SK-N-SH (cell line): ENCODE data around the gene ARL4A. TPM values are rescaled to one million over a fixed set of nuclear protein-coding genes. Genes with fewer than 3 reads are reported as not detected.

Experiments used
- CTCF ChIA-PET: fragments of 300-600, 350-600 bp; formaldehyde crosslinking; extraction: SDS; loops from one replicate; lab custom pipeline; 2021; lab: Yijun Ruan, JAX
- POLR2A ChIA-PET: fragments of 350-600 bp; sonication (Branson Sonifier 250); formaldehyde crosslinking; extraction: SDS; loops from one replicate; lab custom pipeline; 2020; ENCODE audit warnings: antibody characterized with exemption, inconsistent platforms; lab: Yijun Ruan, JAX
- DNase-seq: peaks from one replicate; pipeline ENCODE4 v3.0.0; 2012
- H2AFZ ChIP-seq: fragments of 200-600 bp; sonication (generic); 2 replicates; pipeline ENCODE4 v1.8.1; 2016; ENCODE audit warnings: antibody characterized with exemption, mild to moderate bottlenecking, low read depth
- H3F3A ChIP-seq: fragments of 200-600 bp; sonication (generic); replicated peaks from 2 replicates; pipeline ENCODE3; 2016; ENCODE audit warnings: antibody characterized with exemption, mild to moderate bottlenecking; ENCODE audit not compliant: insufficient read depth
- H3K27ac ChIP-seq, 2 experiments: fragments of 200-500 bp in 1 of 2; fragments of 200-600 bp in 1 of 2; sonication (Bioruptor generic) in 1 of 2; sonication (generic), shearing (Covaris generic) in 1 of 2; 2 replicates each; pipeline versions ENCODE4 v1.5.1 to v1.6.1; 2014 to 2016; ENCODE audit warnings: low read depth in 2 of 2, inconsistent platforms in 1 of 2, low read length in 1 of 2, mild to moderate bottlenecking in 1 of 2, mixed read lengths in 1 of 2
- H3K27me3 ChIP-seq: fragments of 200-600 bp; sonication (generic), shearing (Covaris generic); 2 replicates; pipeline ENCODE4 v1.6.1; 2016; ENCODE audit warnings: mixed run types; ENCODE audit not compliant: insufficient read depth
- H3K36me3 ChIP-seq, 2 experiments: fragments of 200-500 bp in 1 of 2; fragments of 200-600 bp in 1 of 2; sonication (Bioruptor generic) in 1 of 2; sonication (generic) in 1 of 2; replicated peaks in 1 of 2; 2 replicates each; pipeline versions ENCODE3 to v1.5.1; 2014 to 2016; ENCODE audit warnings: low read length in 1 of 2, mild to moderate bottlenecking in 1 of 2; ENCODE audit not compliant: insufficient read depth in 2 of 2, control insufficient read depth in 1 of 2
- H3K4me1 ChIP-seq, 2 experiments: fragments of 200-500 bp in 1 of 2; fragments of 200-600 bp in 1 of 2; sonication (Bioruptor generic) in 1 of 2; sonication (generic), shearing (Covaris generic) in 1 of 2; 2 replicates each; pipeline versions ENCODE4 v1.5.1 to v1.6.1; 2014 to 2016; ENCODE audit warnings: low read depth in 1 of 2, low read length in 1 of 2, mixed run types in 1 of 2; ENCODE audit not compliant: insufficient read depth in 2 of 2, control insufficient read depth in 1 of 2
- H3K4me2 ChIP-seq: fragments of 200-600 bp; sonication (generic), shearing (Covaris generic); 2 replicates; pipeline ENCODE4 v1.6.1; 2017; ENCODE audit warnings: mixed run types
- H3K4me3 ChIP-seq, 2 experiments: fragments of 200-500 bp in 1 of 2; fragments of 200-600 bp in 1 of 2; sonication (Bioruptor generic) in 1 of 2; sonication (generic), shearing (Covaris generic) in 1 of 2; 2 replicates each; pipeline versions ENCODE4 v1.5.1 to v1.8.1; 2014 to 2016; ENCODE audit warnings: low read depth in 2 of 2, inconsistent platforms in 1 of 2, low read length in 1 of 2, mild to moderate bottlenecking in 1 of 2, mixed read lengths in 1 of 2, moderate library complexity in 1 of 2
- H3K79me2 ChIP-seq: fragments of 200-600 bp; sonication (generic); 2 replicates; pipeline ENCODE4 v1.8.1; 2017; ENCODE audit warnings: mild to moderate bottlenecking; ENCODE audit not compliant: insufficient read depth
- H3K9ac ChIP-seq: fragments of 200-600 bp; sonication (generic); 2 replicates; pipeline ENCODE4 v1.6.1; 2017; ENCODE audit warnings: mixed run types
- H3K9me2 ChIP-seq: fragments of 200-600 bp; sonication (generic); 2 replicates; pipeline ENCODE4 v1.6.1; 2017; ENCODE audit warnings: mixed run types
- H3K9me3 ChIP-seq: fragments of 200-600 bp; sonication (generic); 2 replicates; pipeline ENCODE4 v1.6.1; 2017; ENCODE audit warnings: mixed run types, mild to moderate bottlenecking, moderate library complexity
- H4K20me1 ChIP-seq: fragments of 200-600 bp; sonication (generic); 2 replicates; pipeline ENCODE4 v1.6.1; 2017; ENCODE audit warnings: mild to moderate bottlenecking, mixed run types; ENCODE audit not compliant: insufficient read depth
- EP300 ChIP-seq, 2 experiments: IDR thresholded peaks; 2 replicates each; pipeline versions ENCODE4 v1.4.0 to v1.6.1; 2012; ENCODE audit warnings: borderline replicate concordance in 1 of 2, low read depth in 1 of 2, low read length in 1 of 2
- FOSL2 ChIP-seq: IDR thresholded peaks from 2 replicates; pipeline ENCODE4 v1.4.0; 2012; ENCODE audit warnings: low read depth, mild to moderate bottlenecking, moderate library complexity, borderline replicate concordance
- FOXJ3 ChIP-seq: sonication (generic); formaldehyde crosslinking; IDR thresholded peaks from 2 replicates; pipeline ENCODE4 v1.5.1; 2020; ENCODE audit warnings: mild to moderate bottlenecking, missing genetic modification reagents
- FOXM1 ChIP-seq: IDR thresholded peaks from 2 replicates; pipeline ENCODE4 v1.4.0; 2012; ENCODE audit warnings: low read depth, mild to moderate bottlenecking
- GABPA ChIP-seq: IDR thresholded peaks from 2 replicates; pipeline ENCODE4 v1.4.0; 2012; ENCODE audit warnings: low read depth, mild to moderate bottlenecking
- MEF2A ChIP-seq: IDR thresholded peaks from 2 replicates; pipeline ENCODE4 v1.4.0; 2012; ENCODE audit warnings: low read depth, borderline replicate concordance
- NFIC ChIP-seq: IDR thresholded peaks from 2 replicates; pipeline ENCODE4 v1.4.0; 2012; ENCODE audit warnings: borderline replicate concordance
- POLR2AphosphoS5 ChIP-seq: IDR thresholded peaks from 2 replicates; pipeline ENCODE4 v1.6.1; 2012; ENCODE audit warnings: low read depth, low read length
- RCOR1 ChIP-seq: fragments of 150-350 bp; IDR thresholded peaks from 2 replicates; pipeline ENCODE4 v1.6.1; 2017; ENCODE audit warnings: antibody characterized with exemption, low read length
- RXRA ChIP-seq: IDR thresholded peaks from 2 replicates; pipeline ENCODE4 v1.4.0; 2012; ENCODE audit warnings: low read depth, mild to moderate bottlenecking, borderline replicate concordance
- SIN3A ChIP-seq: IDR thresholded peaks from 2 replicates; pipeline ENCODE4 v1.6.1; 2012; ENCODE audit warnings: low read depth, mild to moderate bottlenecking, low read length, moderate library complexity, borderline replicate concordance
- SMC3 ChIP-seq: IDR thresholded peaks from 2 replicates; pipeline ENCODE4 v1.6.1; 2012; ENCODE audit warnings: low read depth, low read length, improper control_type of control experiment
- TCF12 ChIP-seq: IDR thresholded peaks from 2 replicates; pipeline ENCODE4 v1.4.0; 2012
- USF2 ChIP-seq: fragments of 150-350 bp; IDR thresholded peaks from 2 replicates; pipeline ENCODE4 v1.6.1; 2017; ENCODE audit warnings: antibody characterized with exemption, low read length, low read depth, borderline replicate concordance
- YY1 ChIP-seq: IDR thresholded peaks from 2 replicates; pipeline ENCODE4 v1.4.0; 2012; ENCODE audit warnings: low read depth, mild to moderate bottlenecking
- WGBS: methylation state at CpG from one replicate; pipeline ENCODE4 v1.1.6; 2017; ENCODE audit warnings: low lambda C conversion rate; 5-methylcytosine and 5-hydroxymethylcytosine counted together
- polyA plus RNA-seq, 3 experiments: library from polyadenylated mRNA; depleted of rRNA; stranded (reverse); fragments of >200 nt; gene quantifications; 2 replicates each; pipeline ENCODE4 v1.2.3, GENCODE V29; 2012
- TF ChIP-seq, protein P1 (sequence below): IDR thresholded peaks from 2 replicates; pipeline ENCODE4 v1.4.0; 2012; ENCODE audit warnings: low read depth
- TF ChIP-seq, protein P2 (sequence below): IDR thresholded peaks from 2 replicates; pipeline ENCODE4 v1.4.0; 2012; ENCODE audit warnings: low read depth, borderline replicate concordance
- TF ChIP-seq, protein P3 (sequence below): fragments of 200-600 bp; sonication (generic); IDR thresholded peaks from 2 replicates; pipeline ENCODE4 v1.6.1; 2017; ENCODE audit warnings: antibody characterized with exemption, mild to moderate bottlenecking, moderate library complexity

Gene ARL4A
- polyA plus RNA-seq, 1 of the 3 experiments (the other 2 are of a cell fraction), result 5.5 TPM

GRCh38 chr7:12735923-12736322 lies 48.5 kb downstream of the ARL4A start:
- Histone ChIP-seq H3K4me3 (no peak overlapping the region), H3K27me3 (no peaks in the 10 kb centered on the region), H3K9me2 (no peaks in the 10 kb centered on the region), H2AFZ (no peak overlapping the region), H3K9ac (no peak overlapping the region), H3F3A (no peaks in the 10 kb centered on the region), H3K79me2 (no peaks in the 10 kb centered on the region), H4K20me1 (no peaks in the 10 kb centered on the region), H3K27ac (no peak overlapping the region), H3K36me3 (no peaks in the 10 kb centered on the region), H3K9me3 (no peaks in the 10 kb centered on the region), H3K4me1 (no peaks in the 10 kb centered on the region), H3K4me2 (no peak overlapping the region)
- no peak for DNase-seq
- no peak for TF ChIP-seq SIN3A
- no peak for TF ChIP-seq RCOR1
- TF ChIP-seq FOXM1, result no peak
- TF ChIP-seq TCF12, result no peak
- TF ChIP-seq GABPA, result no peak
- no peak for TF ChIP-seq RXRA
- no peak for TF ChIP-seq YY1
- no peak for TF ChIP-seq FOSL2
- TF ChIP-seq NFIC, result no peak
- TF ChIP-seq, protein P1, sequence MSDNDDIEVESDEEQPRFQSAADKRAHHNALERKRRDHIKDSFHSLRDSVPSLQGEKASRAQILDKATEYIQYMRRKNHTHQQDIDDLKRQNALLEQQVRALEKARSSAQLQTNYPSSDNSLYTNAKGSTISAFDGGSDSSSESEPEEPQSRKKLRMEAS, result no peak
- CTCF ChIA-PET, result interaction anchor here (1.0 kb wide), 1 partner anchor 11 kb away, joined by 3 read pairs; no protein-coding TSS in a partner anchor
- WGBS, result 54% methylated on average over 3 of the region's 3 CpGs
- POLR2A ChIA-PET, result no interaction called here

DNA sequence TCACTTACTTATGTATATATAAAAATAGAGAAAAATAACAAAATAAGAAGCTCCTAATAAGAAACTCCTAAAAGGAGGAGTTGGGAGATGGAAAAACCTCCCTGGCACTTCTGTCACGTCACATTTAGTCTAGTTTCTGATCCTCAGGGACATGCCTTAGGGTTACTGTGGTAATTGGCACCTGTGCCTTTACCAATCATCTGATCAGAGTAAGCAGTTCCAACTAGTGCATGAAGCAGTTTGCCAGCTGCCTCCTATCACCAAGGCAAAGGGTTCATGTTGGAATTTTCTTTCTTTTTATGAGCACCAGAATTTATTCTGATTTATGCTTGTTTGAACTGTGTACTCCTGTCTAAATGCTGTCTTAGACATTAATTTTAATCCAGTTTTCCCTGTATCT lies 49.9 kb downstream of the ARL4A start:
- Histone ChIP-seq H3K9ac (no peak overlapping the region), H4K20me1 (no peaks in the 10 kb centered on the region), H3K36me3 (no peaks in the 10 kb centered on the region), H3K27me3 (no peaks in the 10 kb centered on the region), H3K27ac (no peak overlapping the region), H3K9me3 (no peaks in the 10 kb centered on the region), H3K4me3 (no peak overlapping the region), H3K79me2 (no peaks in the 10 kb centered on the region), H3K4me2 (no peak overlapping the region), H3K4me1 (no peaks in the 10 kb centered on the region), H3K9me2 (no peaks in the 10 kb centered on the region), H2AFZ (no peak overlapping the region; the same call in 1 of the 2 replicates), H3F3A (no peaks in the 10 kb centered on the region)
- POLR2A ChIA-PET, result no interaction called here
- 64% methylated on average over 1 of the region's 1 CpG for WGBS
- no peak for TF ChIP-seq USF2
- no peak for TF ChIP-seq FOSL2
- TF ChIP-seq, protein P1, result no peak
- DNase-seq, result no peak
- CTCF ChIA-PET, result interaction anchor here (1.3 to 2.2 kb wide), 2 partner anchors 9 to 51 kb away, joined by 3 to 8 read pairs; no protein-coding TSS in a partner anchor

DNA sequence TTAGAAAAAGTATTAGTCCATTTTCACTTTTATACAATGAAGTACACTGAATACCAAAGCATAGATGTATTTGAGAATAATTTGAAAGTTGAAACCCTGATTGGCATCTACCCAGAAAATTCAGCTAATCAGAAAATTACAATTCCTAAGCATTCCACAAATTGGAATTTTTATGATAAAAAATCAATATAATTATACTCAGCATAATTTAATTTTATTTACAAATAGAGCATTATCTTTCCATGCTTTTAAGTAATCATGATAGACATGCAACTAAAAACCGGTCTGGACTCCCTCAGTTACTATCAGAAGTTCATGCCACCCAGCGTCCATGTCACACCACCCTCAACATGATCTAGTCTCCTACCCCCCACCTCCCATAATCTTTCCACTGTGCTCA lies 50.4 kb downstream of the ARL4A start:
- Histone ChIP-seq H3K36me3 (no peaks in the 10 kb centered on the region), H2AFZ (no peak overlapping the region; the same call in 1 of the 2 replicates), H3K4me1 (no peaks in the 10 kb centered on the region), H3K9ac (no peak overlapping the region), H3K79me2 (no peaks in the 10 kb centered on the region), H3K4me2 (no peak overlapping the region), H3F3A (no peaks in the 10 kb centered on the region), H3K9me3 (no peaks in the 10 kb centered on the region), H3K9me2 (no peaks in the 10 kb centered on the region), H3K27me3 (no peaks in the 10 kb centered on the region), H4K20me1 (no peaks in the 10 kb centered on the region), H3K27ac (no peak overlapping the region), H3K4me3 (no peak overlapping the region)
- 45% methylated on average over 2 of the region's 2 CpGs for WGBS
- no peak for DNase-seq
- ChIA-PET POLR2A (no interaction called here), CTCF (interaction anchor here (1.2 to 2.2 kb wide), 4 partner anchors 8 to 52 kb away, joined by 3 to 8 read pairs (median 3); no protein-coding TSS in a partner anchor)
- TF ChIP-seq RXRA (no peak), EP300 (IDR thresholded peaks at IDR 0.05; ENCODE audit: borderline replicate concordance in 1 of 2, low read depth in 1 of 2, low read length in 1 of 2) (no peak), MEF2A (no peak), SMC3 (no peak), FOXJ3 (CRISPR knock-in tag) (no peak), FOXM1 (no peak), POLR2AphosphoS5 (no peak)
- TF ChIP-seq, protein P2, sequence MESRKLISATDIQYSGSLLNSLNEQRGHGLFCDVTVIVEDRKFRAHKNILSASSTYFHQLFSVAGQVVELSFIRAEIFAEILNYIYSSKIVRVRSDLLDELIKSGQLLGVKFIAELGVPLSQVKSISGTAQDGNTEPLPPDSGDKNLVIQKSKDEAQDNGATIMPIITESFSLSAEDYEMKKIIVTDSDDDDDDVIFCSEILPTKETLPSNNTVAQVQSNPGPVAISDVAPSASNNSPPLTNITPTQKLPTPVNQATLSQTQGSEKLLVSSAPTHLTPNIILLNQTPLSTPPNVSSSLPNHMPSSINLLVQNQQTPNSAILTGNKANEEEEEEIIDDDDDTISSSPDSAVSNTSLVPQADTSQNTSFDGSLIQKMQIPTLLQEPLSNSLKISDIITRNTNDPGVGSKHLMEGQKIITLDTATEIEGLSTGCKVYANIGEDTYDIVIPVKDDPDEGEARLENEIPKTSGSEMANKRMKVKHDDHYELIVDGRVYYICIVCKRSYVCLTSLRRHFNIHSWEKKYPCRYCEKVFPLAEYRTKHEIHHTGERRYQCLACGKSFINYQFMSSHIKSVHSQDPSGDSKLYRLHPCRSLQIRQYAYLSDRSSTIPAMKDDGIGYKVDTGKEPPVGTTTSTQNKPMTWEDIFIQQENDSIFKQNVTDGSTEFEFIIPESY, result no peak
- TF ChIP-seq, protein P3, sequence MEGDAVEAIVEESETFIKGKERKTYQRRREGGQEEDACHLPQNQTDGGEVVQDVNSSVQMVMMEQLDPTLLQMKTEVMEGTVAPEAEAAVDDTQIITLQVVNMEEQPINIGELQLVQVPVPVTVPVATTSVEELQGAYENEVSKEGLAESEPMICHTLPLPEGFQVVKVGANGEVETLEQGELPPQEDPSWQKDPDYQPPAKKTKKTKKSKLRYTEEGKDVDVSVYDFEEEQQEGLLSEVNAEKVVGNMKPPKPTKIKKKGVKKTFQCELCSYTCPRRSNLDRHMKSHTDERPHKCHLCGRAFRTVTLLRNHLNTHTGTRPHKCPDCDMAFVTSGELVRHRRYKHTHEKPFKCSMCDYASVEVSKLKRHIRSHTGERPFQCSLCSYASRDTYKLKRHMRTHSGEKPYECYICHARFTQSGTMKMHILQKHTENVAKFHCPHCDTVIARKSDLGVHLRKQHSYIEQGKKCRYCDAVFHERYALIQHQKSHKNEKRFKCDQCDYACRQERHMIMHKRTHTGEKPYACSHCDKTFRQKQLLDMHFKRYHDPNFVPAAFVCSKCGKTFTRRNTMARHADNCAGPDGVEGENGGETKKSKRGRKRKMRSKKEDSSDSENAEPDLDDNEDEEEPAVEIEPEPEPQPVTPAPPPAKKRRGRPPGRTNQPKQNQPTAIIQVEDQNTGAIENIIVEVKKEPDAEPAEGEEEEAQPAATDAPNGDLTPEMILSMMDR, result no peak
